HCT116 (cell line): ENCODE measurements around the gene CHSY1. TPM values are rescaled to one million over a fixed set of nuclear protein-coding genes. Genes with fewer than 3 reads are reported as not detected.

Source experiments
- ATAC-seq: fragments of 200-7000 bp; cut with Tn5 transposase; 2 replicates; pipeline ENCODE4 v1.9.1; 2020; ENCODE audit warnings: mild to moderate bottlenecking, moderate library complexity
- BruUV-seq: library from RNA; stranded (reverse); fragments of 400-500 nt; replicated peaks from 2 replicates; lab custom pipeline; 2021; lab: Mats Ljungman, UMichigan
- CTCF ChIA-PET: fragments of 300-600 bp; sonication (Branson Sonifier 250); formaldehyde crosslinking; loops from one replicate; lab custom pipeline; 2021; ENCODE audit warnings: antibody characterized with exemption; lab: Charles Lee
- POLR2A ChIA-PET: fragments of 300-600, 350-600 bp; sonication (Branson Sonifier 250); formaldehyde crosslinking; loops from one replicate; lab custom pipeline; 2021; ENCODE audit warnings: antibody characterized with exemption; lab: Charles Lee
- RAD21 ChIA-PET, 2 experiments: fragments of 300-600 bp; sonication (Branson Sonifier 250); formaldehyde crosslinking; loops; one replicate each; lab custom pipeline; 2023; ENCODE audit warnings: low total read pairs in 2 of 2; ENCODE audit not compliant: uncharacterized antibody in 2 of 2, unreplicated experiment in 2 of 2, low non-redundant PET in 1 of 2; lab: Charles Lee
- DNase-seq: peaks from one replicate; pipeline ENCODE4 v3.0.0-alpha.2; 2010; ENCODE audit warnings: low read depth, low spot score
- H2AFZ ChIP-seq: fragments of 200-600 bp; shearing (Covaris generic), sonication (generic); 2 replicates; pipeline ENCODE4 v1.6.1; 2017; ENCODE audit warnings: low read depth, mixed run types, mixed read lengths, antibody characterized with exemption, low read length; ENCODE audit not compliant: poor library complexity, severe bottlenecking
- H3K27ac ChIP-seq: 2 replicates; pipeline ENCODE4 v1.5.1; 2012; ENCODE audit warnings: low read depth, low read length
- H3K27me3 ChIP-seq: fragments of 200-600 bp; sonication (generic); 2 replicates; pipeline ENCODE4 v1.6.1; 2016; ENCODE audit warnings: mixed run types, low read length, mixed read lengths; ENCODE audit not compliant: insufficient read depth
- H3K36me3 ChIP-seq, 2 experiments: fragments of 200-500 bp in 1 of 2; fragments of 200-600 bp in 1 of 2; sonication (Bioruptor generic) in 1 of 2; sonication (generic) in 1 of 2; 2 replicates each; pipeline versions ENCODE4 v1.5.1 to v1.6.1; 2014 to 2016; ENCODE audit warnings: low read length in 2 of 2, inconsistent platforms in 1 of 2, mixed read lengths in 1 of 2, mixed run types in 1 of 2; ENCODE audit not compliant: insufficient read depth in 2 of 2, control insufficient read depth in 1 of 2
- H3K4me1 ChIP-seq, 2 experiments: fragments of 200-600 bp in 1 of 2; sonication (generic) in 1 of 2; 2 replicates each; pipeline versions ENCODE4 v1.5.1 to v1.6.1; 2012 to 2017; ENCODE audit warnings: low read length in 2 of 2, inconsistent platforms in 1 of 2, mild to moderate bottlenecking in 1 of 2, mixed read lengths in 1 of 2, mixed run types in 1 of 2, moderate library complexity in 1 of 2; ENCODE audit not compliant: insufficient read depth in 2 of 2, control insufficient read depth in 1 of 2
- H3K4me2 ChIP-seq: fragments of 200-600 bp; sonication (generic); 2 replicates; pipeline ENCODE4 v1.6.1; 2017; ENCODE audit warnings: mixed run types, low read length, mixed read lengths
- H3K4me3 ChIP-seq, 2 experiments: fragments of 200-600 bp in 1 of 2; sonication (generic) in 1 of 2; replicated peaks in 1 of 2; 2 replicates each; pipeline ENCODE4 v1.5.1; 2011 to 2016; ENCODE audit warnings: low read length in 2 of 2, control low read depth in 1 of 2, low read depth in 1 of 2, mild to moderate bottlenecking in 1 of 2, mixed read lengths in 1 of 2, mixed run types in 1 of 2
- H3K79me2 ChIP-seq: fragments of 200-600 bp; sonication (generic); 2 replicates; pipeline ENCODE4 v1.6.1; 2017; ENCODE audit warnings: mild to moderate bottlenecking, mixed run types, low read length, moderate library complexity, mixed read lengths; ENCODE audit not compliant: insufficient read depth
- H3K9ac ChIP-seq: fragments of 200-600 bp; sonication (generic); 2 replicates; pipeline ENCODE4 v1.6.1; 2016; ENCODE audit warnings: low read length, mixed read lengths
- H3K9me2 ChIP-seq: fragments of 200-600 bp; sonication (generic), shearing (Covaris generic); 2 replicates; pipeline ENCODE4 v1.6.1; 2017; ENCODE audit warnings: mixed run types, mild to moderate bottlenecking, moderate library complexity; ENCODE audit not compliant: insufficient read depth
- H3K9me3 ChIP-seq, 2 experiments: fragments of 200-500 bp in 1 of 2; fragments of 200-600 bp in 1 of 2; sonication (Bioruptor generic) in 1 of 2; sonication (generic) in 1 of 2; 2 replicates each; pipeline ENCODE4 v1.6.1; 2014 to 2017; ENCODE audit warnings: low read length in 2 of 2, mixed read lengths in 2 of 2, inconsistent platforms in 1 of 2, low read depth in 1 of 2, mild to moderate bottlenecking in 1 of 2, mixed run types in 1 of 2, moderate library complexity in 1 of 2; ENCODE audit not compliant: control insufficient read depth in 1 of 2, insufficient read depth in 1 of 2
- H4K20me1 ChIP-seq: fragments of 200-600 bp; sonication (generic), shearing (Covaris generic); 2 replicates; pipeline ENCODE4 v1.6.1; 2017; ENCODE audit warnings: mixed run types, mild to moderate bottlenecking, moderate library complexity; ENCODE audit not compliant: insufficient read depth
- CBX3 ChIP-seq: IDR thresholded peaks from 2 replicates; pipeline ENCODE4 v1.6.1; 2012; ENCODE audit warnings: low read depth
- EGR1 ChIP-seq: IDR thresholded peaks from 2 replicates; pipeline ENCODE4 v1.6.1; 2012; ENCODE audit warnings: low read depth
- EZH2 ChIP-seq: fragments of 200-600 bp; sonication (generic); IDR thresholded peaks from 2 replicates; pipeline ENCODE4 v1.6.1; 2017; ENCODE audit warnings: antibody characterized with exemption, mixed run types
- MAX ChIP-seq: IDR thresholded peaks from 2 replicates; pipeline ENCODE4 v1.6.1; 2012
- SP1 ChIP-seq: IDR thresholded peaks from 2 replicates; pipeline ENCODE4 v1.6.1; 2012; ENCODE audit warnings: low read depth
- TCF7L2 ChIP-seq: IDR thresholded peaks from 2 replicates; pipeline ENCODE4 v1.7.0; 2011; ENCODE audit warnings: borderline replicate concordance, inconsistent platforms; ENCODE audit not compliant: insufficient read depth, insufficient read length; ENCODE audit errors: extremely low read depth
- YY1 ChIP-seq: IDR thresholded peaks from 2 replicates; pipeline ENCODE4 v1.6.1; 2011; ENCODE audit warnings: low read length, low read depth, moderate library complexity, mild to moderate bottlenecking; ENCODE audit not compliant: insufficient replicate concordance; ENCODE audit errors: extremely low read depth
- intact Hi-C: fragments of 100-400 bp; cut with micrococcal nuclease; formaldehyde crosslinking; loops from 2 replicates; pipeline ENCODE4 v1.10.0; 2022
- total RNA-seq: library from RNA; stranded (reverse); gene quantifications from one replicate; pipeline ENCODE4 v1.2.1, GENCODE V29; 2021; ENCODE audit not compliant: unreplicated experiment

CHSY1 gene
- total RNA-seq, 1 experiment from 2014 or later: 25.4 TPM

- Histone ChIP-seq H3K27ac (peak overlapping the region; percentile 49), H3K36me3 (no peaks in the 10 kb centered on the region), H3K9me2 (no peaks in the 10 kb centered on the region), H4K20me1 (no peaks in the 10 kb centered on the region), H3K9ac (no peak overlapping the region), H3K4me1 (peaks cover 37 to 55% of the 10 kb centered on the region in 2 experiments), H3K79me2 (no peaks in the 10 kb centered on the region), H2AFZ (no peak overlapping the region), H3K4me2 (peak overlapping the region; percentile 45), H3K27me3 (0 out of 2 replicates have a peak, but pooled peaks cover 5% of the 10 kb centered on the region), H3K4me3 (0 out of 4 replicates have a peak overlapping the region, but pooled peaks of 1 of the 2 experiments have one; percentile 4), H3K9me3 (no peaks in the 10 kb centered on the region)
- peak; percentile 57; the same call in 1 of the 2 replicates for ATAC-seq
- TF ChIP-seq TCF7L2 (no peak), MAX (peak; percentile 22; the same call in 1 of the 2 replicates)
- CTCF ChIA-PET: no interaction called here
- intact Hi-C loops: no loop called here
- no peak for DNase-seq
- BruUV-seq: no TSS peak
- POLR2A ChIA-PET: interaction anchor here (0.7 kb wide), 1 partner anchor 11 kb away, joined by 4 read pairs; no protein-coding TSS in a partner anchor
- RAD21 ChIA-PET: no interaction called here
Measured at GRCh38 chr15:101128221-101129015, 123.4 kb downstream of the CHSY1 start.

- POLR2A ChIA-PET: no interaction called here
- Histone ChIP-seq H3K9me2 (no peaks in the 10 kb centered on the region), H3K9me3 (no peaks in the 10 kb centered on the region), H2AFZ (no peak overlapping the region), H3K4me2 (peak overlapping the region; percentile 45), H4K20me1 (no peaks in the 10 kb centered on the region), H3K27ac (peak overlapping the region; percentile 49), H3K27me3 (0 out of 2 replicates have a peak, but pooled peaks cover 5% of the 10 kb centered on the region), H3K36me3 (no peaks in the 10 kb centered on the region), H3K79me2 (no peaks in the 10 kb centered on the region), H3K9ac (no peak overlapping the region), H3K4me3 (peak overlapping the region in 1 of 2 experiments; percentile 4; a peak in 1 of 4 replicates), H3K4me1 (peaks cover 37 to 57% of the 10 kb centered on the region in 2 experiments)
- ATAC-seq (peak; percentile 76), DNase-seq (peak; percentile 15)
- TF ChIP-seq SP1 (no peak), YY1 (no peak), EZH2 (no peak), CBX3 (no peak), EGR1 (no peak)
- CTCF ChIA-PET: no interaction called here
- intact Hi-C loops: no loop called here
- RAD21 ChIA-PET: no interaction called here
- no TSS peak for BruUV-seq
Measured at GRCh38 chr15:101127506-101128076, 124.3 kb downstream of the CHSY1 start.
